ENCODE results near the gene TBC1D20.

GRCh38 chr20:402898-403581 is 59.3 kb downstream of the TBC1D20 start:
- TF ChIP-seq EZH2 (IDR thresholded peaks at IDR 0.05; ENCODE audit: insufficient read depth, poor library complexity, severe bottlenecking): no peak
- no peak for TF ChIP-seq EZH2phosphoT487 (IDR thresholded peaks at IDR 0.05; ENCODE audit: insufficient read depth, low read depth)

Measured in GM23248 (cell line).